22Rv1 (cell line): ENCODE results near the gene KIRREL3.

Experiments
- CTCF ChIP-seq: fragments of 450-650 bp; IDR thresholded peaks from 2 replicates; pipeline ENCODE4 v1.5.1; 2017; ENCODE audit warnings: mild to moderate bottlenecking
- ZFX ChIP-seq: fragments of 450-650 bp; IDR thresholded peaks from 2 replicates; pipeline ENCODE4 v1.6.1; 2017; ENCODE audit warnings: antibody characterized with exemption, borderline replicate concordance

GRCh38 chr11:126484266-126484665, 516.3 kb downstream of the KIRREL3 start:
- TF ChIP-seq CTCF (no peak), ZFX (no peak)
